Chondrocyte (in vitro differentiated cells): ENCODE measurements around the gene AGBL4. TPM values are rescaled to one million over a fixed set of nuclear protein-coding genes. Genes with fewer than 3 reads are reported as not detected.

Experiments used
- DNase-seq: peaks from one replicate; pipeline ENCODE4 v3.0.0; 2021; ENCODE audit warnings: mixed read lengths, low spot score
- H3K27ac Mint-ChIP-seq: one replicate; pipeline ENCODE4 v1.8.0; 2021; ENCODE audit warnings: mild to moderate bottlenecking, moderate library complexity, mixed read lengths; ENCODE audit not compliant: unreplicated experiment
- H3K27me3 Mint-ChIP-seq: 2 replicates; pipeline ENCODE4 v1.8.0; 2021; ENCODE audit warnings: low read depth, mixed read lengths
- H3K36me3 Mint-ChIP-seq: 2 replicates; pipeline ENCODE4 v1.8.0; 2021; ENCODE audit warnings: low read depth, mixed read lengths
- H3K4me1 Mint-ChIP-seq: 2 replicates; pipeline ENCODE4 v1.8.0; 2021; ENCODE audit warnings: low read depth, mild to moderate bottlenecking, mixed read lengths
- H3K4me3 Mint-ChIP-seq: one replicate; pipeline ENCODE4 v1.8.0; 2021; ENCODE audit warnings: mild to moderate bottlenecking, moderate library complexity, mixed read lengths; ENCODE audit not compliant: unreplicated experiment
- H3K9me3 Mint-ChIP-seq: 2 replicates; pipeline ENCODE4 v1.8.0; 2021; ENCODE audit warnings: low read depth, mixed read lengths
- total RNA-seq: library from RNA; stranded (reverse); gene quantifications from 3 replicates; pipeline ENCODE4 v1.2.1, GENCODE V29; 2021
- TF ChIP-seq, protein P1 (sequence below): fragments of 200-600 bp; sonication (generic); IDR thresholded peaks from 2 replicates; pipeline ENCODE4 v1.5.0; 2021; ENCODE audit warnings: antibody characterized with exemption, mild to moderate bottlenecking, moderate library complexity

Gene AGBL4
- total RNA-seq, 1 donor from 2014 or later: not detected

DNA sequence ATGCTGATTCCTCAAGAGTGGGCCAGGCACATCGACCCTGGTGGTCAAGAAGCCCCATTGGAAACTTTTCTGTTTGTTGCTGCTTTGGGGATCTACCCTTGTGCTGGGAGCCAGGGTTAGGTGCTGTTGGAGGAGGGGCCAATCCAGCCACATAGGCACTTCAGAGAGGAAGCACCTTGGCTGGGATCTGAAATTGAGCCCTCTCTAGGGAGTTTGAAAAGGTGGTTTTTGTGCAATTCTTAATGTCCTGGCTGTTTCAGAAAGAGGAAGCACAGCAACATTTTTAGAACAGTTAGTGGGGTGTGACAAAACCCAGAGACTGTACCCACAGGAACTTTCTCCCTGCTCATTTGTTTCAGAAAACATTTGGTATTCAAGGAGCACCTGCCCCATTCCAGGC is 1229.9 kb downstream of the AGBL4 start:
- Mint-ChIP-seq H3K27ac (no peak overlapping the region), H3K36me3 (no peaks in the 10 kb centered on the region), H3K9me3 (no peaks in the 10 kb centered on the region), H3K4me3 (no peak overlapping the region), H3K27me3 (peaks cover 8% of the 10 kb centered on the region), H3K4me1 (no peaks in the 10 kb centered on the region)
- TF ChIP-seq, protein P1, sequence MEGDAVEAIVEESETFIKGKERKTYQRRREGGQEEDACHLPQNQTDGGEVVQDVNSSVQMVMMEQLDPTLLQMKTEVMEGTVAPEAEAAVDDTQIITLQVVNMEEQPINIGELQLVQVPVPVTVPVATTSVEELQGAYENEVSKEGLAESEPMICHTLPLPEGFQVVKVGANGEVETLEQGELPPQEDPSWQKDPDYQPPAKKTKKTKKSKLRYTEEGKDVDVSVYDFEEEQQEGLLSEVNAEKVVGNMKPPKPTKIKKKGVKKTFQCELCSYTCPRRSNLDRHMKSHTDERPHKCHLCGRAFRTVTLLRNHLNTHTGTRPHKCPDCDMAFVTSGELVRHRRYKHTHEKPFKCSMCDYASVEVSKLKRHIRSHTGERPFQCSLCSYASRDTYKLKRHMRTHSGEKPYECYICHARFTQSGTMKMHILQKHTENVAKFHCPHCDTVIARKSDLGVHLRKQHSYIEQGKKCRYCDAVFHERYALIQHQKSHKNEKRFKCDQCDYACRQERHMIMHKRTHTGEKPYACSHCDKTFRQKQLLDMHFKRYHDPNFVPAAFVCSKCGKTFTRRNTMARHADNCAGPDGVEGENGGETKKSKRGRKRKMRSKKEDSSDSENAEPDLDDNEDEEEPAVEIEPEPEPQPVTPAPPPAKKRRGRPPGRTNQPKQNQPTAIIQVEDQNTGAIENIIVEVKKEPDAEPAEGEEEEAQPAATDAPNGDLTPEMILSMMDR: no peak
- DNase-seq: no peak

- no peak overlapping the region for H3K4me3 Mint-ChIP-seq
- H3K27ac Mint-ChIP-seq: no peak overlapping the region
- DNase-seq: no peak
- no peaks in the 10 kb centered on the region for H3K36me3 Mint-ChIP-seq
- no peaks in the 10 kb centered on the region for H3K4me1 Mint-ChIP-seq
- no peaks in the 10 kb centered on the region for H3K9me3 Mint-ChIP-seq
- TF ChIP-seq, protein P1: no peak
- peaks cover 3% of the 10 kb centered on the region for H3K27me3 Mint-ChIP-seq
These were observed 1230.8 kb downstream of the AGBL4 start for GRCh38 chr1:48792961-48793360.

GRCh38 chr1:48790397-48790796 is 1233.4 kb downstream of the AGBL4 start:
- no peak overlapping the region for H3K27ac Mint-ChIP-seq
- H3K9me3 Mint-ChIP-seq: no peaks in the 10 kb centered on the region
- TF ChIP-seq, protein P1: no peak
- H3K27me3 Mint-ChIP-seq: peaks cover 5% of the 10 kb centered on the region
- H3K4me3 Mint-ChIP-seq: no peak overlapping the region
- no peaks in the 10 kb centered on the region for H3K4me1 Mint-ChIP-seq
- H3K36me3 Mint-ChIP-seq: no peaks in the 10 kb centered on the region
- no peak for DNase-seq

DNA sequence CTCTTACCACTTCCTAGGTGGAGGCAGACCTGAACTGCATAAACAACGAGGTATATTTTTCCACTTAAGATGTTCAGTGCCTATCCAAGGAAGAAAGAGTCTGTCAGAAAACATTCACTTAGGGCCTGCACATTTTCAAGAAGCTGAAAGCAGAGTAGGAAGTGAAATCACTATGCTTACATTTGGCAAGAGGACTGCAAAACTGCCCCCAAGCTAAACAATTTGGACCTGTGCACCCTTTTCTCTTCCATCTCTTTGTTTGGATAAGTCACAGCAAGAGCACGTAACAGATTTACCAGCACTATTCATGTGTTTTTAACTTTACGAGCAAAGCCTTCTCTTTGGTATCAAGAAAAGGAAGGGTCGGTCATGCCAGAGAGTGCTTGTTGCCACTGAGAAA is 1233.9 kb downstream of the AGBL4 start:
- TF ChIP-seq, protein P1: no peak
- DNase-seq: no peak
- Mint-ChIP-seq H3K9me3 (no peaks in the 10 kb centered on the region), H3K27me3 (peaks cover 10% of the 10 kb centered on the region), H3K36me3 (no peaks in the 10 kb centered on the region), H3K4me3 (no peak overlapping the region), H3K4me1 (no peaks in the 10 kb centered on the region), H3K27ac (no peak overlapping the region)

DNA sequence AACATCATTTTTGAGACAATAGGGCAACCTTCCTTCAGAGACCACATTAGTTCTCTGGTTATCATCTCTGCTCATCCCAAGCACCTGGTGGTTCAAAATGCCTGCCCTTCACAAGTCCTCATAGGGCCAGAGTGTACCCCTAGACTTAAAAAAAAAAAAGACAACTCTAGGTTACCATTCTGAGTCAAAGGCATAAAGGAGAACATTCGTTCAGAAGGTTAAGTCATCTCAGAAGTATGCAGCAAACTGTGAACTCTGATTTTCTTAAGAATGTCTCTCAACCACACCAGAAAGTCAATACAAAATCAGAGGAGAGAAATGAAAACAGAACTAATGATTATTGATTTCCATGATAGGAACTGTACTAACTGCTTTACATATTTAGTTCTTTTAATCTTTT is 1237.9 kb downstream of the AGBL4 start:
- TF ChIP-seq, protein P1: no peak
- no peaks in the 10 kb centered on the region for H3K4me1 Mint-ChIP-seq
- H3K4me3 Mint-ChIP-seq: no peak overlapping the region
- no peaks in the 10 kb centered on the region for H3K36me3 Mint-ChIP-seq
- H3K27ac Mint-ChIP-seq: no peak overlapping the region
- H3K27me3 Mint-ChIP-seq: peaks cover 31% of the 10 kb centered on the region
- no peak for DNase-seq
- H3K9me3 Mint-ChIP-seq: no peaks in the 10 kb centered on the region
